ENCODE measurements around the gene TRIM42. TPM values are rescaled to one million over a fixed set of nuclear protein-coding genes. Genes with fewer than 3 reads are reported as not detected.

Gene TRIM42
- polyA plus RNA-seq, 1 donor from 2014 or later, result not detected

GRCh38 chr3:140736863-140737460 lies 59.1 kb downstream of the TRIM42 start:
- Histone ChIP-seq H3K4me2 (ENCODE audit: low read length) (no peak overlapping the region), H3K27me3 (ENCODE audit: insufficient read depth, low read depth, low read length) (no peaks in the 10 kb centered on the region), H3K4me3 (ENCODE audit: low read length) (no peak overlapping the region), H2AFZ (ENCODE audit: low read depth, low read length) (no peak overlapping the region), H4K20me1 (ENCODE audit: insufficient read depth) (no peaks in the 10 kb centered on the region), H3F3A (ENCODE audit: insufficient read depth, low read length, poor library complexity, severe bottlenecking) (no peaks in the 10 kb centered on the region), H3K9me2 (ENCODE audit: insufficient read depth, low read length) (no peaks in the 10 kb centered on the region), H3K36me3 (ENCODE audit: insufficient read depth, low read length) (no peaks in the 10 kb centered on the region), H3K9me3 (ENCODE audit: low read length) (no peaks in the 10 kb centered on the region), H3K9ac (ENCODE audit: low read length) (no peak overlapping the region), H3K27ac (ENCODE audit: low read length) (no peak overlapping the region), H3K79me2 (replicated peaks; ENCODE audit: insufficient read depth, low read length) (no peaks in the 10 kb centered on the region)
- no peak for TF ChIP-seq TAF1 (IDR thresholded peaks at IDR 0.05; ENCODE audit: low read depth)
- TF ChIP-seq EP300 (conservative IDR thresholded peaks at IDR 0.05; ENCODE audit: poor library complexity, severe bottlenecking), result no peak
- peak; percentile 77 for TF ChIP-seq RAD21 (conservative IDR thresholded peaks at IDR 0.05)
- TF ChIP-seq CTCF (IDR thresholded peaks at IDR 0.05; ENCODE audit: poor library complexity, severe bottlenecking), result peak; percentile 64
- no peak for TF ChIP-seq REST (IDR thresholded peaks at IDR 0.05; ENCODE audit: borderline replicate concordance)
- TF ChIP-seq POLR2AphosphoS5 (IDR thresholded peaks at IDR 0.05), result no peak
- TF ChIP-seq MXI1 (conservative IDR thresholded peaks at IDR 0.05; ENCODE audit: poor library complexity, severe bottlenecking), result no peak
- TF ChIP-seq EZH2 (IDR thresholded peaks at IDR 0.05; ENCODE audit: borderline replicate concordance, insufficient read depth, low read length, poor library complexity, severe bottlenecking), result no peak
- peak; percentile 75 for TF ChIP-seq SMC3 (conservative IDR thresholded peaks at IDR 0.05; ENCODE audit: poor library complexity)

- Histone ChIP-seq H3K36me3 (ENCODE audit: insufficient read depth, low read length) (no peaks in the 10 kb centered on the region), H3K9me3 (ENCODE audit: low read length) (no peaks in the 10 kb centered on the region), H3K4me2 (ENCODE audit: low read length) (no peak overlapping the region), H3K4me3 (ENCODE audit: low read length) (no peak overlapping the region), H3F3A (ENCODE audit: insufficient read depth, low read length, poor library complexity, severe bottlenecking) (no peaks in the 10 kb centered on the region), H3K9me2 (ENCODE audit: insufficient read depth, low read length) (no peaks in the 10 kb centered on the region), H4K20me1 (ENCODE audit: insufficient read depth) (no peaks in the 10 kb centered on the region), H3K27ac (ENCODE audit: low read length) (no peak overlapping the region), H3K9ac (ENCODE audit: low read length) (no peak overlapping the region), H3K79me2 (replicated peaks; ENCODE audit: insufficient read depth, low read length) (no peaks in the 10 kb centered on the region), H2AFZ (ENCODE audit: low read depth, low read length) (no peak overlapping the region), H3K27me3 (ENCODE audit: insufficient read depth, low read depth, low read length) (no peaks in the 10 kb centered on the region)
- no peak for TF ChIP-seq SMC3 (conservative IDR thresholded peaks at IDR 0.05; ENCODE audit: poor library complexity)
- no peak for TF ChIP-seq CTCF (IDR thresholded peaks at IDR 0.05; ENCODE audit: poor library complexity, severe bottlenecking)
- TF ChIP-seq EP300 (conservative IDR thresholded peaks at IDR 0.05; ENCODE audit: poor library complexity, severe bottlenecking), result no peak
- no peak for TF ChIP-seq TAF1 (IDR thresholded peaks at IDR 0.05; ENCODE audit: low read depth)
- no peak for TF ChIP-seq POLR2AphosphoS5 (IDR thresholded peaks at IDR 0.05)
- no peak for TF ChIP-seq RAD21 (conservative IDR thresholded peaks at IDR 0.05)
- no peak for TF ChIP-seq EZH2 (IDR thresholded peaks at IDR 0.05; ENCODE audit: borderline replicate concordance, insufficient read depth, low read length, poor library complexity, severe bottlenecking)
- no peak for TF ChIP-seq MXI1 (conservative IDR thresholded peaks at IDR 0.05; ENCODE audit: poor library complexity, severe bottlenecking)
- no peak for TF ChIP-seq REST (IDR thresholded peaks at IDR 0.05; ENCODE audit: borderline replicate concordance)
Observed at GRCh38 chr3:140742116-140742515, 64.3 kb downstream of the TRIM42 start.

Data from neural cell (in vitro differentiated cells).